SU-DHL-6 (cell line): ENCODE measurements around the gene MAGI3.

Experiments
- H2AFZ ChIP-seq: fragments of 200-600 bp; sonication (generic); 2 replicates; pipeline ENCODE4 v1.6.1; 2014; ENCODE audit warnings: low read depth, mild to moderate bottlenecking, moderate library complexity, mixed read lengths, antibody characterized with exemption, low read length; ENCODE audit not compliant: severe bottlenecking
- H3F3A ChIP-seq: fragments of 200-600 bp; shearing (Covaris generic); 2 replicates; pipeline ENCODE4 v1.6.0; 2016; ENCODE audit warnings: antibody characterized with exemption, mild to moderate bottlenecking; ENCODE audit not compliant: insufficient read depth
- H3K27ac ChIP-seq: fragments of 200-600 bp; sonication (generic); 2 replicates; pipeline ENCODE4 v1.5.1; 2016; ENCODE audit warnings: low read depth, mild to moderate bottlenecking, low read length, moderate library complexity, mixed read lengths
- H3K27me3 ChIP-seq: fragments of 200-600 bp; sonication (generic), shearing (Covaris generic); 2 replicates; pipeline ENCODE4 v1.6.0; 2014; ENCODE audit warnings: mild to moderate bottlenecking, low read length
- H3K36me3 ChIP-seq: fragments of 200-600 bp; sonication (generic); 2 replicates; pipeline ENCODE4 v1.6.1; 2014; ENCODE audit warnings: mild to moderate bottlenecking, low read length, mixed read lengths
- H3K4me2 ChIP-seq: fragments of 300-600, 200-600 bp; shearing (Covaris generic), sonication (generic); 2 replicates; pipeline ENCODE4 v1.6.0; 2014; ENCODE audit warnings: low read length, low read depth, mild to moderate bottlenecking; ENCODE audit not compliant: poor library complexity, severe bottlenecking
- H3K4me3 ChIP-seq: fragments of 200-600 bp; sonication (generic); 2 replicates; pipeline ENCODE4 v1.5.1; 2014; ENCODE audit warnings: antibody characterized with exemption, low read length, mild to moderate bottlenecking, mixed read lengths; ENCODE audit not compliant: insufficient read depth, poor library complexity, severe bottlenecking
- H3K79me2 ChIP-seq: fragments of 200-600 bp; sonication (generic); 2 replicates; pipeline ENCODE4 v1.6.1; 2014; ENCODE audit warnings: mild to moderate bottlenecking, low read length, moderate library complexity; ENCODE audit not compliant: insufficient read depth
- H3K9ac ChIP-seq: fragments of 200-600 bp; sonication (generic); 2 replicates; pipeline ENCODE4 v1.7.0; 2014; ENCODE audit warnings: mild to moderate bottlenecking, low read length
- H3K9me2 ChIP-seq: fragments of 200-600 bp; sonication (generic); replicated peaks from 2 replicates; pipeline ENCODE4 v1.6.1; 2014; ENCODE audit warnings: low read length; ENCODE audit not compliant: insufficient read depth
- H3K9me3 ChIP-seq: fragments of 200-600 bp; sonication (generic); 2 replicates; pipeline ENCODE4 v1.6.1; 2014; ENCODE audit warnings: low read length, mixed read lengths; ENCODE audit not compliant: insufficient read depth
- H4K20me1 ChIP-seq: fragments of 200-600 bp; sonication (generic); 2 replicates; pipeline ENCODE4 v1.6.1; 2014; ENCODE audit warnings: low read depth, mild to moderate bottlenecking, antibody characterized with exemption, low read length, moderate library complexity, mixed read lengths
- CTCF ChIP-seq: fragments of 200-600 bp; sonication (generic); IDR thresholded peaks from one replicate; pipeline ENCODE4 v1.5.1; 2017; ENCODE audit warnings: antibody characterized with exemption, mild to moderate bottlenecking, low read length, moderate library complexity; ENCODE audit not compliant: insufficient read depth, poor library complexity, severe bottlenecking
- EZH2phosphoT487 ChIP-seq: fragments of 200-600 bp; sonication (generic), shearing (Covaris generic); conservative IDR thresholded peaks from 2 replicates; pipeline ENCODE4 v1.6.1; 2018; ENCODE audit warnings: mild to moderate bottlenecking, antibody characterized with exemption, low read length, moderate library complexity, mixed read lengths

The MAGI3 gene

GRCh38 chr1:113369040-113369439, 21.3 kb upstream of the MAGI3 start:
- H3K9me3 ChIP-seq: no peaks in the 10 kb centered on the region

DNA sequence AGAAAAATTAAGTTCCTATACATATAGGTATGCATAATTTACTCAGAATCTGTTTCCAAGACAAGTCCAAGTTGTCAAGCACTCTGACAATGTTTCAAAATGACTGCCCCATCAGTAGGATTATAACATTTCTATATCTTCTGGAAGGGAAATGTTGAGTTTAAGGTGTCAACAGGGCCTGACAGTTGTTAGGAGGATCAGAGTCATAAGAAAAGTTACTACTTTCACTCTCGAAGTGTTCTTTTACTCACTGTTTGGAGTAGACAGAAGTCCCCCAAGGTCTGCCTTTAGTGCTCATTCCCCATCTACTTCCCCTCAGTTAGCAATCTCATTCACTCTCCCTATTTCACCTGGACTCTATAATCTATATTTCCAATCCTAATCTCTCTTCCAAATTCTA, 20.6 kb upstream of the MAGI3 start:
- Histone ChIP-seq H2AFZ (no peak overlapping the region), H3F3A (no peaks in the 10 kb centered on the region)

More at GRCh38 chr1:113369040-113369439, 21.3 kb upstream of the MAGI3 start:
- TF ChIP-seq EZH2phosphoT487 (no peak), CTCF (no peak)
- Histone ChIP-seq H3K9ac (no peak overlapping the region), H2AFZ (no peak overlapping the region), H3K4me2 (no peak overlapping the region), H3K27ac (no peak overlapping the region), H3K27me3 (no peaks in the 10 kb centered on the region), H3K9me2 (no peaks in the 10 kb centered on the region), H3K36me3 (no peaks in the 10 kb centered on the region), H3F3A (no peaks in the 10 kb centered on the region), H4K20me1 (no peaks in the 10 kb centered on the region), H3K4me3 (no peak overlapping the region), H3K79me2 (no peaks in the 10 kb centered on the region)

GRCh38 chr1:113370868-113371267, 19.4 kb upstream of the MAGI3 start:
- H2AFZ ChIP-seq: no peak overlapping the region
- H3K27ac ChIP-seq: no peak overlapping the region
- no peak overlapping the region for H3K9ac ChIP-seq
- H3F3A ChIP-seq: no peaks in the 10 kb centered on the region
- no peaks in the 10 kb centered on the region for H3K9me2 ChIP-seq
- H3K36me3 ChIP-seq: no peaks in the 10 kb centered on the region
- no peaks in the 10 kb centered on the region for H4K20me1 ChIP-seq
- H3K79me2 ChIP-seq: no peaks in the 10 kb centered on the region
- H3K4me3 ChIP-seq: no peak overlapping the region
- no peak for TF ChIP-seq CTCF
- TF ChIP-seq EZH2phosphoT487: no peak
- no peak overlapping the region for H3K4me2 ChIP-seq
- no peaks in the 10 kb centered on the region for H3K27me3 ChIP-seq
- no peaks in the 10 kb centered on the region for H3K9me3 ChIP-seq

More for the DNA sequence above, 20.6 kb upstream of the MAGI3 start:
- Histone ChIP-seq H3K36me3 (no peaks in the 10 kb centered on the region), H3K27me3 (no peaks in the 10 kb centered on the region), H4K20me1 (no peaks in the 10 kb centered on the region), H3K9ac (no peak overlapping the region), H3K9me3 (no peaks in the 10 kb centered on the region), H3K9me2 (no peaks in the 10 kb centered on the region), H3K79me2 (no peaks in the 10 kb centered on the region), H3K4me2 (no peak overlapping the region), H3K27ac (no peak overlapping the region), H3K4me3 (no peak overlapping the region)
- TF ChIP-seq CTCF (no peak), EZH2phosphoT487 (no peak)
